HepG2 (cell line): ENCODE data around the gene GCN1. TPM values are rescaled to one million over a fixed set of nuclear protein-coding genes. Genes with fewer than 3 reads are reported as not detected.
A peak's percentile ranks its signal among the peaks of the same experiment; 100 is the strongest.

Experiments
- CEBPG ChIP-seq: IDR thresholded peaks from 2 replicates; pipeline ENCODE4 v1.6.1; 2016
- EED ChIP-seq: sonication (generic); formaldehyde crosslinking; IDR thresholded peaks from 2 replicates; pipeline ENCODE4 v1.5.0; 2020; ENCODE audit warnings: mild to moderate bottlenecking, missing genetic modification reagents
- GZF1 ChIP-seq: sonication (generic); formaldehyde crosslinking; IDR thresholded peaks from 2 replicates; pipeline ENCODE4 v1.5.1; 2020; ENCODE audit warnings: mild to moderate bottlenecking, missing genetic modification reagents
- HNRNPLL ChIP-seq: fragments of 200-400 bp; formaldehyde crosslinking; IDR thresholded peaks from 2 replicates; pipeline ENCODE4 v1.6.1; 2017; ENCODE audit warnings: mild to moderate bottlenecking, low read depth, low read length; ENCODE audit not compliant: poor library complexity, severe bottlenecking
- IKZF4 ChIP-seq: sonication (generic); formaldehyde crosslinking; IDR thresholded peaks from 2 replicates; pipeline ENCODE4 v1.5.1; 2020; ENCODE audit warnings: borderline replicate concordance, mild to moderate bottlenecking, low read depth, missing genetic modification reagents; ENCODE audit errors: not compliant biosample characterization
- KLF9 ChIP-seq: IDR thresholded peaks from 2 replicates; pipeline ENCODE4 v1.6.1; 2016; ENCODE audit warnings: low read depth
- ZKSCAN8 ChIP-seq: IDR thresholded peaks from 2 replicates; pipeline ENCODE4 v1.6.1; 2016; ENCODE audit warnings: borderline replicate concordance, missing genetic modification reagents, missing compliant biosample characterization
- ZNF121 ChIP-seq: sonication (generic); formaldehyde crosslinking; IDR thresholded peaks from 2 replicates; pipeline ENCODE4 v1.5.0; 2020; ENCODE audit warnings: mild to moderate bottlenecking, missing genetic modification reagents
- ZNF33A ChIP-seq: sonication (generic); formaldehyde crosslinking; IDR thresholded peaks from 2 replicates; pipeline ENCODE4 v1.5.1; 2020; ENCODE audit warnings: missing genetic modification reagents, mild to moderate bottlenecking, moderate library complexity, borderline replicate concordance
- ZNF350 ChIP-seq: sonication (generic); formaldehyde crosslinking; IDR thresholded peaks from 2 replicates; pipeline ENCODE4 v1.4.0; 2020; ENCODE audit warnings: mild to moderate bottlenecking, low read depth, missing genetic modification reagents, borderline replicate concordance
- polyA plus RNA-seq, 8 experiments: library from polyadenylated mRNA; depleted of rRNA in 3 of 8; stranded (reverse) in 7 of 8; unstranded in 1 of 8; fragments of >200 nt; fragmentation: Illumina TruSeq in 4 of 8; extraction: Trizol in 4 of 8; gene quantifications; 2 replicates each; pipeline versions ENCODE4 v1.2.1 to v1.2.3, GENCODE V29; 2011 to 2016; ENCODE audit warnings: low read depth in 4 of 8, missing spikeins in 1 of 8, mixed read lengths in 1 of 8; ENCODE audit not compliant: insufficient read depth in 1 of 8
- total RNA-seq, 5 experiments: library from RNA; depleted of rRNA; stranded (reverse); fragments of >200 nt; fragmentation: Illumina TruSeq; extraction: Trizol; gene quantifications; 2 replicates each; pipeline ENCODE4 v1.2.3, GENCODE V29; 2016; ENCODE audit warnings: low read depth in 1 of 5
- TF ChIP-seq, protein P1 (sequence below): sonication (generic); formaldehyde crosslinking; IDR thresholded peaks from 2 replicates; pipeline ENCODE4 v1.8.0; 2023; ENCODE audit warnings: mild to moderate bottlenecking, missing genetic modification reagents
- TF ChIP-seq, protein P2 (sequence below): sonication (generic); formaldehyde crosslinking; IDR thresholded peaks from 2 replicates; pipeline ENCODE4 v1.5.0; 2020; ENCODE audit warnings: mild to moderate bottlenecking, missing genetic modification reagents
- TF ChIP-seq, protein P3 (sequence below): sonication (generic); formaldehyde crosslinking; IDR thresholded peaks from 2 replicates; pipeline ENCODE4 v1.8.1; 2023; ENCODE audit warnings: mild to moderate bottlenecking, inconsistent platforms, moderate library complexity, missing genetic modification reagents, borderline replicate concordance
- TF ChIP-seq, protein P4 (sequence below): sonication (generic); formaldehyde crosslinking; IDR thresholded peaks from 2 replicates; pipeline ENCODE4 v1.8.0; 2022; ENCODE audit warnings: missing genetic modification reagents, mild to moderate bottlenecking, inconsistent platforms, borderline replicate concordance
- TF ChIP-seq, protein P5 (sequence below): sonication (generic); formaldehyde crosslinking; IDR thresholded peaks from 2 replicates; pipeline ENCODE4 v1.4.0; 2020; ENCODE audit warnings: missing genetic modification reagents

The GCN1 gene
- total and polyA plus RNA-seq, 2 of the 13 experiments (the other 11 are each of a cell fraction or from before 2014, with no cell fraction given): 58.2 to 83.0 TPM

DNA sequence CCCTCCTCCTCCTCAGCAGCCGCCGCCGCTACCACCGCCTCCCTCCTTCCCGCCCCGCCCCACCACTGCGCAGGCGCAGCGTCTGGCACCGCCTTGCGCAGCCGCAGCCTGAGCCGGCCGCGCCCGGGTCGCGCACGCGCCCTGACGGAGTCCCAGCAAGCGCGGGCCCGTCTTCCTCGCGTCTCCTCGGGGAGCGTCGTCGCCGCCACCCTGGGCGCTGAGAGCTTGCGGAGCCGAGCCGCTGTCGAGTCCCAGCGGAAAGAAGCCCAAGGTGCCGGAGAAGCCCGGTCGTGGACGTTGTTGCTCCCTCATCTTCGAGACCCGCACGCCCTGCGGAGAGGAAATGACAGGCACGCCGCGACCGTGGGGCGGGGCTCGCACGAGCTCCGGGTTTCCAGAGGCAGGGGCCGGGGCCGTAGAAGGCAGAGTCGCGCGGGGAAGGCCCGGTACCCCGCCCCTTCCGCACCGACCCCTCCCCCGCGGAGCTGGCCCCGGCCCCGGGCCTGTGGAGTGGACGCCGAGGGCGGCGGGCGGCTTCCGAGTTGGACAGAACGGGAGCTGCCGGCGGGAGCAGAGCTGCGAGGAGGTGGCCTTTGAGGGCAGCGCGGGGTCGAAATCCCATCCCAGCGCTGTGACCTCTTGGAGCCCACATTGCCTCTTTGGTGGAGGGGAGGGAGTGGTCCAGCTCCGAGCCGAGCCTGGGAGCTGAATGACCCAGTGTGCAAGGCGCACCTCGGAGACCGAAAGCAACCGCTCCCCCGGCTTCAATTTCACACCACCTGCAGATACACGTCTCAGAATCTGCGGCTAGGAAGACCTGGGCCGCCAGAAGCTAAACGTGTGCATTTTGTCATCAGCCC lies 77.5 kb downstream of the GCN1 start (continued):
- TF ChIP-seq, protein P1, sequence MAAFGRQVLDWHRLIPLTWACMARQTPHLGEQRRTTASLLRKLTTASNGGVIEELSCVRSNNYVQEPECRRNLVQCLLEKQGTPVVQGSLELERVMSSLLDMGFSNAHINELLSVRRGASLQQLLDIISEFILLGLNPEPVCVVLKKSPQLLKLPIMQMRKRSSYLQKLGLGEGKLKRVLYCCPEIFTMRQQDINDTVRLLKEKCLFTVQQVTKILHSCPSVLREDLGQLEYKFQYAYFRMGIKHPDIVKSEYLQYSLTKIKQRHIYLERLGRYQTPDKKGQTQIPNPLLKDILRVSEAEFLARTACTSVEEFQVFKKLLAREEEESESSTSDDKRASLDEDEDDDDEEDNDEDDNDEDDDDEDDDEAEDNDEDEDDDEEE (CRISPR knock-in tag): peak; percentile 65; the same call in 1 of the 2 replicates
- TF ChIP-seq, protein P2, sequence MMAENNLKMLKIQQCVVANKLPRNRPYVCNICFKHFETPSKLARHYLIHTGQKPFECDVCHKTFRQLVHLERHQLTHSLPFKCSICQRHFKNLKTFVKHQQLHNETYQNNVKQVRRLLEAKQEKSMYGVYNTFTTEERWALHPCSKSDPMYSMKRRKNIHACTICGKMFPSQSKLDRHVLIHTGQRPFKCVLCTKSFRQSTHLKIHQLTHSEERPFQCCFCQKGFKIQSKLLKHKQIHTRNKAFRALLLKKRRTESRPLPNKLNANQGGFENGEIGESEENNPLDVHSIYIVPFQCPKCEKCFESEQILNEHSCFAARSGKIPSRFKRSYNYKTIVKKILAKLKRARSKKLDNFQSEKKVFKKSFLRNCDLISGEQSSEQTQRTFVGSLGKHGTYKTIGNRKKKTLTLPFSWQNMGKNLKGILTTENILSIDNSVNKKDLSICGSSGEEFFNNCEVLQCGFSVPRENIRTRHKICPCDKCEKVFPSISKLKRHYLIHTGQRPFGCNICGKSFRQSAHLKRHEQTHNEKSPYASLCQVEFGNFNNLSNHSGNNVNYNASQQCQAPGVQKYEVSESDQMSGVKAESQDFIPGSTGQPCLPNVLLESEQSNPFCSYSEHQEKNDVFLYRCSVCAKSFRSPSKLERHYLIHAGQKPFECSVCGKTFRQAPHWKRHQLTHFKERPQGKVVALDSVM (CRISPR knock-in tag): peak; percentile 34; the same call in 1 of the 2 replicates
- TF ChIP-seq IKZF4 (no peak), CEBPG (no peak), EED (CRISPR knock-in tag) (no peak), ZKSCAN8 (no peak), ZNF33A (no peak), HNRNPLL (peak; percentile 69), KLF9 (CRISPR knock-in tag) (peak; percentile 34; the same call in 1 of the 2 replicates), ZNF350 (peak; percentile 73), ZNF121 (CRISPR knock-in tag) (peak; percentile 65), GZF1 (CRISPR knock-in tag) (0 out of 2 replicates have a peak, but pooled peaks have one; percentile 30)
- TF ChIP-seq, protein P3, sequence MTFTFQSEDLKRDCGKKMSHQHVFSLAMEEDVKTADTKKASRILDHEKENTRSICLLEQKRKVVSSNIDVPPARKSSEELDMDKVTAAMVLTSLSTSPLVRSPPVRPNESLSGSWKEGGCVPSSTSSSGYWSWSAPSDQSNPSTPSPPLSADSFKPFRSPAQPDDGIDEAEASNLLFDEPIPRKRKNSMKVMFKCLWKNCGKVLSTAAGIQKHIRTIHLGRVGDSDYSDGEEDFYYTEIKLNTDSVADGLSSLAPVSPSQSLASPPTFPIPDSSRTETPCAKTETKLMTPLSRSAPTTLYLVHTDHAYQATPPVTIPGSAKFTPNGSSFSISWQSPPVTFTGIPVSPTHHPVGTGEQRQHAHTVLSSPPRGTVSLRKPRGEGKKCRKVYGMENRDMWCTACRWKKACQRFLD (CRISPR knock-in tag): peak; percentile 89; the same call in 1 of the 2 replicates
- TF ChIP-seq, protein P4, sequence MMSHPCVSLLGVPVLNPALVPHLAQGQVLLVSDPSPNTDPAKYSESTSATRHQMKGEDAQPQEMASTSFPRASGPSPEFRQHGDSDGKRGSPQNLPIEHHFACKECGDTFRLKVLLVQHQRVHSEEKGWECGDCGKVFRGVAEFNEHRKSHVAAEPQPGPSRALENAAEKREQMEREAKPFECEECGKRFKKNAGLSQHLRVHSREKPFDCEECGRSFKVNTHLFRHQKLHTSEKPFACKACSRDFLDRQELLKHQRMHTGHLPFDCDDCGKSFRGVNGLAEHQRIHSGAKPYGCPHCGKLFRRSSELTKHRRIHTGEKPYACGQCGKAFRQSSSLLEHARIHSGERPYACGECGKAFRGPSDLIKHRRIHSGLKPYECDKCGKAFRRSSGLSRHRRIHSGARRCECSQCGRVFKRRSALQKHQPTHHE (CRISPR knock-in tag): no peak; the same call in 1 of the 2 replicates
- TF ChIP-seq, protein P5, sequence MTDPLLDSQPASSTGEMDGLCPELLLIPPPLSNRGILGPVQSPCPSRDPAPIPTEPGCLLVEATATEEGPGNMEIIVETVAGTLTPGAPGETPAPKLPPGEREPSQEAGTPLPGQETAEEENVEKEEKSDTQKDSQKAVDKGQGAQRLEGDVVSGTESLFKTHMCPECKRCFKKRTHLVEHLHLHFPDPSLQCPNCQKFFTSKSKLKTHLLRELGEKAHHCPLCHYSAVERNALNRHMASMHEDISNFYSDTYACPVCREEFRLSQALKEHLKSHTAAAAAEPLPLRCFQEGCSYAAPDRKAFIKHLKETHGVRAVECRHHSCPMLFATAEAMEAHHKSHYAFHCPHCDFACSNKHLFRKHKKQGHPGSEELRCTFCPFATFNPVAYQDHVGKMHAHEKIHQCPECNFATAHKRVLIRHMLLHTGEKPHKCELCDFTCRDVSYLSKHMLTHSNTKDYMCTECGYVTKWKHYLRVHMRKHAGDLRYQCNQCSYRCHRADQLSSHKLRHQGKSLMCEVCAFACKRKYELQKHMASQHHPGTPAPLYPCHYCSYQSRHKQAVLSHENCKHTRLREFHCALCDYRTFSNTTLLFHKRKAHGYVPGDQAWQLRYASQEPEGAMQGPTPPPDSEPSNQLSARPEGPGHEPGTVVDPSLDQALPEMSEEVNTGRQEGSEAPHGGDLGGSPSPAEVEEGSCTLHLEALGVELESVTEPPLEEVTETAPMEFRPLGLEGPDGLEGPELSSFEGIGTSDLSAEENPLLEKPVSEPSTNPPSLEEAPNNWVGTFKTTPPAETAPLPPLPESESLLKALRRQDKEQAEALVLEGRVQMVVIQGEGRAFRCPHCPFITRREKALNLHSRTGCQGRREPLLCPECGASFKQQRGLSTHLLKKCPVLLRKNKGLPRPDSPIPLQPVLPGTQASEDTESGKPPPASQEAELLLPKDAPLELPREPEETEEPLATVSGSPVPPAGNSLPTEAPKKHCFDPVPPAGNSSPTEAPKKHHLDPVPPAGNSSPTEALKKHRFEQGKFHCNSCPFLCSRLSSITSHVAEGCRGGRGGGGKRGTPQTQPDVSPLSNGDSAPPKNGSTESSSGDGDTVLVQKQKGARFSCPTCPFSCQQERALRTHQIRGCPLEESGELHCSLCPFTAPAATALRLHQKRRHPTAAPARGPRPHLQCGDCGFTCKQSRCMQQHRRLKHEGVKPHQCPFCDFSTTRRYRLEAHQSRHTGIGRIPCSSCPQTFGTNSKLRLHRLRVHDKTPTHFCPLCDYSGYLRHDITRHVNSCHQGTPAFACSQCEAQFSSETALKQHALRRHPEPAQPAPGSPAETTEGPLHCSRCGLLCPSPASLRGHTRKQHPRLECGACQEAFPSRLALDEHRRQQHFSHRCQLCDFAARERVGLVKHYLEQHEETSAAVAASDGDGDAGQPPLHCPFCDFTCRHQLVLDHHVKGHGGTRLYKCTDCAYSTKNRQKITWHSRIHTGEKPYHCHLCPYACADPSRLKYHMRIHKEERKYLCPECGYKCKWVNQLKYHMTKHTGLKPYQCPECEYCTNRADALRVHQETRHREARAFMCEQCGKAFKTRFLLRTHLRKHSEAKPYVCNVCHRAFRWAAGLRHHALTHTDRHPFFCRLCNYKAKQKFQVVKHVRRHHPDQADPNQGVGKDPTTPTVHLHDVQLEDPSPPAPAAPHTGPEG (CRISPR knock-in tag): peak; percentile 77
